ENCODE measurements around the gene PTGER3. TPM values are rescaled to one million over a fixed set of nuclear protein-coding genes. Genes with fewer than 3 reads are reported as not detected.

The PTGER3 gene
- total and polyA plus RNA-seq, 10 of the 15 experiments (the other 5 are each of a cell fraction or from before 2014, with no cell fraction given): under 0.01 to 0.04 (median 0.02) TPM; not detected in 7

GRCh38 chr1:71041806-71042205 lies 5.8 kb downstream of the PTGER3 start:
- TF ChIP-seq YY1 (IDR thresholded peaks at IDR 0.05; ENCODE audit: low read depth, low read length) (no peak), RAD21 (IDR thresholded peaks at IDR 0.05; ENCODE audit: insufficient read depth, low read depth, low read length) (no peak)
- 33% methylated on average over 2 of the region's 2 CpGs for WGBS (ENCODE audit: insufficient coverage, insufficient replicate concordance, low lambda C conversion rate, missing lambda C conversion rate)
- no peaks in the 10 kb centered on the region for H3K9me3 ChIP-seq (replicated peaks; ENCODE audit: control insufficient read depth, insufficient read depth, low read length)
- BruUV-seq (replicated peaks): no TSS peak
- POLR2A ChIA-PET: no interaction called here
- no peak overlapping the region for H3K4me3 ChIP-seq
- H3K9ac ChIP-seq (ENCODE audit: control insufficient read depth, insufficient read depth, low read length): no peak overlapping the region
- no peak for ATAC-seq
- in situ Hi-C loops (cut with MboI): no loop called here
- H4K20me1 ChIP-seq (ENCODE audit: control insufficient read depth, insufficient read depth): no peaks in the 10 kb centered on the region
- H3K4me1 ChIP-seq (ENCODE audit: control insufficient read depth, insufficient read depth, low read length): no peaks in the 10 kb centered on the region
- H3K36me3 ChIP-seq (ENCODE audit: control insufficient read depth in 2 of 2, insufficient read depth in 2 of 2, low read length in 1 of 2): no peaks in the 10 kb centered on the region
- H3K79me2 ChIP-seq (ENCODE audit: control insufficient read depth, insufficient read depth, low read length): no peaks in the 10 kb centered on the region
- SMC1A ChIA-PET (ENCODE audit: uncharacterized antibody, unreplicated experiment): no interaction called here
- intact Hi-C loops (cut with micrococcal nuclease; ENCODE audit: unreplicated experiment): no loop called here
- RAD21 ChIA-PET (ENCODE audit: unreplicated experiment): no interaction called here
- FAIRE-seq: no peak
- CTCF ChIA-PET: no interaction called here
- H2AFZ ChIP-seq (ENCODE audit: control insufficient read depth, low read depth, low read length): no peak overlapping the region
- H3K27me3 ChIP-seq (replicated peaks in 1 of 2; ENCODE audit: control insufficient read depth in 2 of 2, insufficient read depth in 2 of 2, low read length in 1 of 2): peaks cover 1 to 3% of the 10 kb centered on the region in 2 experiments; a peak in 3 of 4 replicates
- DNase-seq (ENCODE audit: low read depth, low spot score): no peak
- H3K27ac ChIP-seq (ENCODE audit: control insufficient read depth, insufficient read depth): no peak overlapping the region
- no peak overlapping the region for H3K4me2 ChIP-seq (ENCODE audit: control insufficient read depth, insufficient read depth)

GRCh38 chr1:71039661-71040262 lies 7.9 kb downstream of the PTGER3 start:
- in situ Hi-C loops (cut with MboI) (no loop called here), intact Hi-C loops (cut with micrococcal nuclease; ENCODE audit: unreplicated experiment) (no loop called here)
- DNase-seq (ENCODE audit: low read depth, low spot score) (no peak), FAIRE-seq (no peak), ATAC-seq (no peak)
- TF ChIP-seq, protein P1, sequence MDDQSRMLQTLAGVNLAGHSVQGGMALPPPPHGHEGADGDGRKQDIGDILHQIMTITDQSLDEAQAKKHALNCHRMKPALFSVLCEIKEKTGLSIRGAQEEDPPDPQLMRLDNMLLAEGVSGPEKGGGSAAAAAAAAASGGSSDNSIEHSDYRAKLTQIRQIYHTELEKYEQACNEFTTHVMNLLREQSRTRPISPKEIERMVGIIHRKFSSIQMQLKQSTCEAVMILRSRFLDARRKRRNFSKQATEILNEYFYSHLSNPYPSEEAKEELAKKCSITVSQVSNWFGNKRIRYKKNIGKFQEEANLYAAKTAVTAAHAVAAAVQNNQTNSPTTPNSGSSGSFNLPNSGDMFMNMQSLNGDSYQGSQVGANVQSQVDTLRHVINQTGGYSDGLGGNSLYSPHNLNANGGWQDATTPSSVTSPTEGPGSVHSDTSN (IDR thresholded peaks at IDR 0.05; ENCODE audit: insufficient replicate concordance, low read depth, low read length): no peak
- H3K9ac ChIP-seq (ENCODE audit: control insufficient read depth, insufficient read depth, low read length): no peak overlapping the region
- ChIA-PET SMC1A (ENCODE audit: uncharacterized antibody, unreplicated experiment) (no interaction called here), CTCF (no interaction called here), POLR2A (no interaction called here), RAD21 (ENCODE audit: unreplicated experiment) (no interaction called here)
- no peaks in the 10 kb centered on the region for H3K36me3 ChIP-seq (ENCODE audit: control insufficient read depth in 2 of 2, insufficient read depth in 2 of 2, low read length in 1 of 2)
- no TSS peak for BruUV-seq (replicated peaks)
- H3K4me1 ChIP-seq (ENCODE audit: control insufficient read depth, insufficient read depth, low read length): no peaks in the 10 kb centered on the region
- H3K27ac ChIP-seq (ENCODE audit: control insufficient read depth, insufficient read depth): no peak overlapping the region
- H2AFZ ChIP-seq (ENCODE audit: control insufficient read depth, low read depth, low read length): no peak overlapping the region
- no peak overlapping the region for H3K4me2 ChIP-seq (ENCODE audit: control insufficient read depth, insufficient read depth)
- H4K20me1 ChIP-seq (ENCODE audit: control insufficient read depth, insufficient read depth): no peaks in the 10 kb centered on the region
- H3K4me3 ChIP-seq: no peak overlapping the region
- H3K27me3 ChIP-seq (replicated peaks in 1 of 2; ENCODE audit: control insufficient read depth in 2 of 2, insufficient read depth in 2 of 2, low read length in 1 of 2): no peaks in the 10 kb centered on the region
- no peaks in the 10 kb centered on the region for H3K79me2 ChIP-seq (ENCODE audit: control insufficient read depth, insufficient read depth, low read length)
- H3K9me3 ChIP-seq (replicated peaks; ENCODE audit: control insufficient read depth, insufficient read depth, low read length): no peaks in the 10 kb centered on the region

Measured in GM12878 (cell line).